ENCODE data around the gene RORC. TPM values are rescaled to one million over a fixed set of nuclear protein-coding genes. Genes with fewer than 3 reads are reported as not detected.

RORC gene
- total RNA-seq, 1 experiment from 2014 or later = 0.44 TPM

DNA sequence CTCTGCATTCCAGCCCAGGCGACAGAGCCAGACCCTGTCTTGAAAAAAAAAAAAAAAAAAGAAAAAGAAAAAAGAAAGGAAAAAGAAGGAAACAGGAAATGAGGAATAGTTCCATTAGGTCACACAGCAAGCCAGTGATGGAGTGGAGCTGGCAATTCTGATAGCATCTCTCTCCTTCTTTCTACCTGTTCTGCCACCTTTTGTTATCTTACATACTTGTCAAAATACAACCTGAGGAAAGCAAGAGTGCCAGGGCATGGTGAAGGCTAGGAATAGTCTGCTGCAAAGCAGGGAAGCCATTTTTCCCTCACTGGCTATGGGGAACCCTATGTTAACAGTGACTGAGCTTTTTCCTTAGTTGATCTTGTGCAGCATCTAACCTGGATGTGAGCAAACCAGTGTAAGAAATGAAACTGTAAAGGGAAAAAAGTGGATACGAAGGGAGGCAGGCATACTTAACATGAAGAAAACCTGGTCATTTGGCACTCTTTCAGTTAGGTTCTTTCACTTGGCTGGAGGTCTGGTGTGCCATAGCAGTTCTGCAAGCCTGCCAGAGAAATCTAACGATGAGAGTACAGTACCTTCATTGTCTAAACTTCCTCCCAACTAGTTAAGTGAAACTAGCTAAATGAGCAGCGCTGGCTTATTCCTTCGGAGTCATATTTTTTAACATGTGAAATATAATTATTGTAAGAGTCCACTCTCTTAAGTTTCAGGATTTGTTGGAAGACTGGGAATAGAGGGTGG is 39.9 kb upstream of the RORC start (continued):
- TF ChIP-seq, protein P1, sequence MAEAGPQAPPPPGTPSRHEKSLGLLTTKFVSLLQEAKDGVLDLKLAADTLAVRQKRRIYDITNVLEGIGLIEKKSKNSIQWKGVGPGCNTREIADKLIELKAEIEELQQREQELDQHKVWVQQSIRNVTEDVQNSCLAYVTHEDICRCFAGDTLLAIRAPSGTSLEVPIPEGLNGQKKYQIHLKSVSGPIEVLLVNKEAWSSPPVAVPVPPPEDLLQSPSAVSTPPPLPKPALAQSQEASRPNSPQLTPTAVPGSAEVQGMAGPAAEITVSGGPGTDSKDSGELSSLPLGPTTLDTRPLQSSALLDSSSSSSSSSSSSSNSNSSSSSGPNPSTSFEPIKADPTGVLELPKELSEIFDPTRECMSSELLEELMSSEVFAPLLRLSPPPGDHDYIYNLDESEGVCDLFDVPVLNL (CRISPR knock-in tag; IDR thresholded peaks at IDR 0.05; ENCODE audit: borderline replicate concordance, low read depth) = no peak
- no peak for TF ChIP-seq HMGA2 (CRISPR knock-in tag; IDR thresholded peaks at IDR 0.05)

- ChIA-PET POLR2A (no interaction called here), CTCF (no interaction called here)
- no peak overlapping the region for H3K4me3 Mint-ChIP-seq
- DNase-seq (ENCODE audit: low spot score) = no peak
- TF ChIP-seq ZNF121 (CRISPR knock-in tag; IDR thresholded peaks at IDR 0.05) (no peak), ZNF425 (CRISPR knock-in tag; conservative IDR thresholded peaks at IDR 0.05) (no peak)
- ATAC-seq = no peak
- H3K4me1 Mint-ChIP-seq = peaks cover 11% of the 10 kb centered on the region
- no peak overlapping the region for H3K27ac Mint-ChIP-seq
- H3K36me3 Mint-ChIP-seq = no peaks in the 10 kb centered on the region
- no peaks in the 10 kb centered on the region for H3K9me3 Mint-ChIP-seq
- H3K27me3 Mint-ChIP-seq (ENCODE audit: low read depth) = peaks cover 45% of the 10 kb centered on the region
These were observed 36.9 kb upstream of the RORC start for GRCh38 chr1:151868486-151868885.

DNA sequence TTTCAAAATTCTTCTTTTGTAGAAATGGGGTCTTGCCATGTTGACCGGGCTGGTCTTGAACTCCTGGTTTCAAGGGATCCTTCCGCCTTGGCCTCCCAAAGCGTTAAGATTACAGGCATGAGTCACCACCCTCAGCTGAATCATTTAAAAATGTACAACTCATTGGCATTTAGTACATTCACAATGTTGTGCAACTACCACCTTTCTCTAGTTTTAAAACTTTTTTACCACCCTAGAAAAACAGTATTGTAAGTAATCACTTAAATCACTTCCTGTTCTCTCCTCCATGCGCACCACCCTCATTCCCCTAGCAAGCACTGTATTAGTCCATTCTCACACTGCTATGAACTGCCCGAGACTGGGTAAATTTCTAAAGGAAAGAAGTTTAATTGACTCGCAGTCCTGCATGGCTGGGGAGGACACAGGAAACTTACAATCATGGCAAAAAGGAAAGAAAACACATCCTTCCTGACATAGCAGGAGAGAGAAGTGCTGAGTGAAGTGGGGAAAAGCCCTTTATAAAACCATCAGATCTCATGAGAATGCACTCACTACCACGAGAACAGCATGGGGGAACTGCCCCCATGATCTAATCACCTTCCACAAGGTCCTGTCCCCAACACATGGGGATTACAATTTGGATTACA is 36.3 kb upstream of the RORC start:
- H3K36me3 Mint-ChIP-seq = no peaks in the 10 kb centered on the region
- peaks cover 8% of the 10 kb centered on the region for H3K4me1 Mint-ChIP-seq
- no peak for ATAC-seq
- no peak overlapping the region for H3K27ac Mint-ChIP-seq
- POLR2A ChIA-PET = no interaction called here
- no peak for DNase-seq (ENCODE audit: low spot score)
- TF ChIP-seq MXD4 (CRISPR knock-in tag; IDR thresholded peaks at IDR 0.05; ENCODE audit: borderline replicate concordance) (no peak), ATF1 (CRISPR knock-in tag; IDR thresholded peaks at IDR 0.05) (no peak), SP1 (CRISPR knock-in tag; conservative IDR thresholded peaks at IDR 0.05) (no peak), SMAD4 (CRISPR knock-in tag; IDR thresholded peaks at IDR 0.05) (no peak), ZNF138 (CRISPR knock-in tag; conservative IDR thresholded peaks at IDR 0.05) (no peak), MLX (CRISPR knock-in tag; IDR thresholded peaks at IDR 0.05) (no peak), KAT7 (CRISPR knock-in tag; IDR thresholded peaks at IDR 0.05; ENCODE audit: borderline replicate concordance) (no peak), ZNF219 (CRISPR knock-in tag; IDR thresholded peaks at IDR 0.05; ENCODE audit: borderline replicate concordance) (no peak), EMX1 (CRISPR knock-in tag; IDR thresholded peaks at IDR 0.05) (no peak), ZNF425 (CRISPR knock-in tag; conservative IDR thresholded peaks at IDR 0.05) (no peak), GRHL2 (CRISPR knock-in tag; IDR thresholded peaks at IDR 0.05; ENCODE audit: insufficient replicate concordance, severe bottlenecking) (no peak)
- TF ChIP-seq, protein P1 (CRISPR knock-in tag; IDR thresholded peaks at IDR 0.05; ENCODE audit: borderline replicate concordance, low read depth) = no peak
- TF ChIP-seq, protein P2, sequence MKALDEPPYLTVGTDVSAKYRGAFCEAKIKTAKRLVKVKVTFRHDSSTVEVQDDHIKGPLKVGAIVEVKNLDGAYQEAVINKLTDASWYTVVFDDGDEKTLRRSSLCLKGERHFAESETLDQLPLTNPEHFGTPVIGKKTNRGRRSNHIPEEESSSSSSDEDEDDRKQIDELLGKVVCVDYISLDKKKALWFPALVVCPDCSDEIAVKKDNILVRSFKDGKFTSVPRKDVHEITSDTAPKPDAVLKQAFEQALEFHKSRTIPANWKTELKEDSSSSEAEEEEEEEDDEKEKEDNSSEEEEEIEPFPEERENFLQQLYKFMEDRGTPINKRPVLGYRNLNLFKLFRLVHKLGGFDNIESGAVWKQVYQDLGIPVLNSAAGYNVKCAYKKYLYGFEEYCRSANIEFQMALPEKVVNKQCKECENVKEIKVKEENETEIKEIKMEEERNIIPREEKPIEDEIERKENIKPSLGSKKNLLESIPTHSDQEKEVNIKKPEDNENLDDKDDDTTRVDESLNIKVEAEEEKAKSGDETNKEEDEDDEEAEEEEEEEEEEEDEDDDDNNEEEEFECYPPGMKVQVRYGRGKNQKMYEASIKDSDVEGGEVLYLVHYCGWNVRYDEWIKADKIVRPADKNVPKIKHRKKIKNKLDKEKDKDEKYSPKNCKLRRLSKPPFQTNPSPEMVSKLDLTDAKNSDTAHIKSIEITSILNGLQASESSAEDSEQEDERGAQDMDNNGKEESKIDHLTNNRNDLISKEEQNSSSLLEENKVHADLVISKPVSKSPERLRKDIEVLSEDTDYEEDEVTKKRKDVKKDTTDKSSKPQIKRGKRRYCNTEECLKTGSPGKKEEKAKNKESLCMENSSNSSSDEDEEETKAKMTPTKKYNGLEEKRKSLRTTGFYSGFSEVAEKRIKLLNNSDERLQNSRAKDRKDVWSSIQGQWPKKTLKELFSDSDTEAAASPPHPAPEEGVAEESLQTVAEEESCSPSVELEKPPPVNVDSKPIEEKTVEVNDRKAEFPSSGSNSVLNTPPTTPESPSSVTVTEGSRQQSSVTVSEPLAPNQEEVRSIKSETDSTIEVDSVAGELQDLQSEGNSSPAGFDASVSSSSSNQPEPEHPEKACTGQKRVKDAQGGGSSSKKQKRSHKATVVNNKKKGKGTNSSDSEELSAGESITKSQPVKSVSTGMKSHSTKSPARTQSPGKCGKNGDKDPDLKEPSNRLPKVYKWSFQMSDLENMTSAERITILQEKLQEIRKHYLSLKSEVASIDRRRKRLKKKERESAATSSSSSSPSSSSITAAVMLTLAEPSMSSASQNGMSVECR (CRISPR knock-in tag; IDR thresholded peaks at IDR 0.05; ENCODE audit: borderline replicate concordance) = no peak
- CTCF ChIA-PET = no interaction called here
- H3K4me3 Mint-ChIP-seq = no peak overlapping the region
- H3K9me3 Mint-ChIP-seq = no peaks in the 10 kb centered on the region
- peaks cover 51% of the 10 kb centered on the region for H3K27me3 Mint-ChIP-seq (ENCODE audit: low read depth)

Data from WTC11 (cell line).